GM19455 (cell line): ENCODE results near the gene KCNIP1.
A peak's percentile ranks its signal among the peaks of the same experiment; 100 is the strongest.

Experiments used
- ATAC-seq: cut with Tn5 transposase; IDR thresholded peaks from one replicate; pipeline ENCODE4 v1.9.1; 2021; ENCODE audit not compliant: unreplicated experiment

The KCNIP1 gene

GRCh38 chr5:170562166-170562874 lies 58.5 kb downstream of the KCNIP1 start:
- no peak for ATAC-seq

- ATAC-seq = no peak
Measured at GRCh38 chr5:170562875-170563228, 59.0 kb downstream of the KCNIP1 start.

GRCh38 chr5:170563824-170564567 lies 60.2 kb downstream of the KCNIP1 start:
- ATAC-seq = no peak

- no peak for ATAC-seq
Measured at GRCh38 chr5:170565072-170565471, 61.3 kb downstream of the KCNIP1 start.

GRCh38 chr5:170569101-170569500 lies 65.3 kb downstream of the KCNIP1 start:
- ATAC-seq = no peak

- no peak for ATAC-seq
Measured at GRCh38 chr5:170570476-170570875, 66.7 kb downstream of the KCNIP1 start.

- no peak for ATAC-seq
Measured at GRCh38 chr5:170571281-170571731, 67.5 kb downstream of the KCNIP1 start.

GRCh38 chr5:170571875-170572852 lies 68.3 kb downstream of the KCNIP1 start:
- ATAC-seq = peak; percentile 80

- ATAC-seq = no peak
Measured at GRCh38 chr5:170573114-170573513, 69.3 kb downstream of the KCNIP1 start.

GRCh38 chr5:170573660-170574059 lies 69.8 kb downstream of the KCNIP1 start:
- ATAC-seq = no peak

- ATAC-seq = no peak
Measured at GRCh38 chr5:170576602-170577535, 73.0 kb downstream of the KCNIP1 start.

GRCh38 chr5:170579601-170580000 lies 75.8 kb downstream of the KCNIP1 start:
- no peak for ATAC-seq

- no peak for ATAC-seq
Measured at GRCh38 chr5:170581211-170581610, 77.4 kb downstream of the KCNIP1 start.

- ATAC-seq = no peak
Measured at GRCh38 chr5:170582644-170583330, 79.0 kb downstream of the KCNIP1 start.

- ATAC-seq = no peak
Measured at GRCh38 chr5:170584003-170584402, 80.2 kb downstream of the KCNIP1 start.

- ATAC-seq = no peak
Measured at GRCh38 chr5:170584450-170585058, 80.7 kb downstream of the KCNIP1 start.

GRCh38 chr5:170585273-170585948 lies 81.6 kb downstream of the KCNIP1 start:
- ATAC-seq = no peak

GRCh38 chr5:170587808-170588207 lies 84.0 kb downstream of the KCNIP1 start:
- no peak for ATAC-seq

- no peak for ATAC-seq
Measured at GRCh38 chr5:170589643-170590042, 85.8 kb downstream of the KCNIP1 start.
